Heart right ventricle (tissue), 16 donors: ENCODE results near the gene TUBB4B. TPM values are rescaled to one million over a fixed set of nuclear protein-coding genes. Genes with fewer than 3 reads are reported as not detected.

Source experiments
- ATAC-seq, 8 donors: fragments of 200-7000 bp; cut with Tn5 transposase; one replicate each; pipeline ENCODE4 v1.9.1; 2020; ENCODE audit warnings: mild to moderate bottlenecking in 8 of 8, moderate library complexity in 8 of 8, moderate number of reproducible peaks in 1 of 8
- DNase-seq, 2 donors: peaks; one replicate each; pipeline ENCODE4 v3.0.0-alpha.2; 2020
- H3K27ac ChIP-seq, 10 donors: fragments of 200-600 bp; sonication (generic) in 2 of 10; one replicate each; pipeline versions ENCODE4 v1.5.0 to v1.8.0; 2020 to 2022; ENCODE audit warnings: mild to moderate bottlenecking in 3 of 10
- H3K27me3 ChIP-seq, 7 donors: fragments of 200-600 bp; one replicate each; pipeline ENCODE4 v1.8.0; 2021 to 2022; ENCODE audit warnings: mild to moderate bottlenecking in 2 of 7
- H3K36me3 ChIP-seq, 9 donors: fragments of 200-600 bp; sonication (generic) in 1 of 9; one replicate each; pipeline versions ENCODE4 v1.5.0 to v1.8.0; 2020 to 2022; ENCODE audit warnings: mild to moderate bottlenecking in 2 of 9
- H3K4me1 ChIP-seq, 9 donors: fragments of 200-600 bp; sonication (generic) in 1 of 9; one replicate each; pipeline versions ENCODE4 v1.5.0 to v1.8.0; 2020 to 2022; ENCODE audit warnings: mild to moderate bottlenecking in 4 of 9
- H3K4me3 ChIP-seq, 10 donors: fragments of 200-600 bp; sonication (generic) in 2 of 10; one replicate each; pipeline versions ENCODE4 v1.5.0 to v1.8.0; 2020 to 2022; ENCODE audit warnings: mild to moderate bottlenecking in 7 of 10, moderate library complexity in 2 of 10
- H3K9me3 ChIP-seq, 11 donors: fragments of 200-600 bp in 10 of 11; sonication (generic) in 2 of 11; one replicate each; pipeline versions ENCODE4 v1.5.0 to v1.8.0; 2013 to 2022; ENCODE audit warnings: mild to moderate bottlenecking in 2 of 11, control low read depth in 1 of 11, moderate library complexity in 1 of 11
- CTCF ChIP-seq, 9 donors: fragments of 200-600 bp; sonication (generic) in 2 of 9; IDR thresholded peaks; one replicate each; pipeline versions ENCODE4 v1.5.0 to v1.8.0; 2021 to 2022; ENCODE audit warnings: antibody characterized with exemption in 9 of 9, mild to moderate bottlenecking in 5 of 9, moderate library complexity in 1 of 9
- WGBS, 2 donors: extraction: QIAGEN DNeasy Blood & Tissue Kit; methylation state at CpG; one replicate each; pipeline ENCODE4 v1.1.7; 2013; ENCODE audit warnings: inconsistent platforms in 1 of 2; 5-methylcytosine and 5-hydroxymethylcytosine counted together
- intact Hi-C, 10 donors: fragments of 100-400 bp; cut with DNase I; formaldehyde crosslinking; loops; one replicate each; pipeline versions ENCODE4 v1.11.1 to v1.14.2; 2022
- polyA plus RNA-seq, 2 donors: library from polyadenylated mRNA; stranded (reverse); fragments of 200-250 nt; gene quantifications; one replicate each; pipeline ENCODE4 v1.2.3, GENCODE V29; 2013
- total RNA-seq, 10 donors: library from RNA; stranded (reverse); fragmentation: NEBNext Ultra II Directional in 3 of 10; extraction: Animal tissue kit (Norgen Biotek cat#: 25700) in 3 of 10; gene quantifications; one replicate each; pipeline versions ENCODE4 v1.2.1 to v1.2.4, GENCODE V29; 2021 to 2023
- donor health status: Arrhythmogenic right ventricular cardiomyopathy.
- donor health status: ischemic (EF 13 %, LVEDD 7.1; RV severe dilation, severe dysfunction).
- donor health status: healthy with polysubstance abuse.
- donor health status: DM: no; HTN: yes; CAD: no.
- donor health status: DM: no; HTN: no; CAD: no.
- donor health status: ischemic (EF 25% LVEDD 6.9; RV normal size, moderate dysfunction).
- donor health status: ischemic (EF 25% LVEDD 5.7; RV mildly dilated, moderate dysfunction).
- donor health status: healthy.
- donor health status: DM: yes; HTN: yes; CAD: no.
- donor health status: Ischemic cardiomyopathy.
- donor health status: ischemic (EF 35%, LVEDD 5.7; RV mildly dilated, moderate dysfunction).
- donor health status: nonischemic (EF 11% LVEDD 7.7; RV severe dilation, severe dysfunction).
- donor health status: DM: yes; HTN: yes; CAD: no.
- donor health status: PGD.
- donor health status: ischemic (EF 29% LVEDD 5.4; RV normal size, mild dysfunction).
- donor health status: nonischemic (EF 23%, LVEDD 6.1; RV moderate dilation, normal function).

TUBB4B gene
- total and polyA plus RNA-seq, 12 donors: 211 to 992 (median 355) TPM

- peaks cover 27 to 81% (median 53%) of the 10 kb centered on the region in 9 donors for H3K4me1 ChIP-seq
- intact Hi-C loops: loop anchor here in 1 of 10 donors (5.0 kb wide), 1 partner anchor 537 kb away; no protein-coding TSS in a partner anchor
- no peak for ATAC-seq
- H3K27me3 ChIP-seq: no peaks in the 10 kb centered on the region
- 68% methylated on average over 19 to 21 of the region's 21 CpGs for WGBS, 2 donors
- peaks cover 0 to 20% (median 10%) of the 10 kb centered on the region in 9 donors for H3K36me3 ChIP-seq
- H3K27ac ChIP-seq: peak overlapping the region in 3 of 10 donors; percentile 3 to 69 (median 51)
- no peak for TF ChIP-seq CTCF (IDR thresholded peaks at IDR 0.05)
- DNase-seq: no peak
- no peak overlapping the region for H3K4me3 ChIP-seq
- no peaks in the 10 kb centered on the region for H3K9me3 ChIP-seq
Observed at GRCh38 chr9:137195525-137196220, 45.4 kb upstream of the TUBB4B start.

GRCh38 chr9:137198051-137198901 is 42.8 kb upstream of the TUBB4B start:
- 71 to 75% methylated on average over 19 of the region's 19 CpGs for WGBS, 2 donors
- DNase-seq: no peak
- no peaks in the 10 kb centered on the region for H3K9me3 ChIP-seq
- H3K4me3 ChIP-seq: peak overlapping the region in 7 of 10 donors; percentile 44 to 84 (median 71)
- peak overlapping the region in 4 of 10 donors; percentile 1 to 69 (median 23) for H3K27ac ChIP-seq
- H3K27me3 ChIP-seq: no peaks in the 10 kb centered on the region
- TF ChIP-seq CTCF (IDR thresholded peaks at IDR 0.05): no peak
- peaks cover 42 to 90% (median 66%) of the 10 kb centered on the region in 9 donors for H3K4me1 ChIP-seq
- ATAC-seq: no peak
- H3K36me3 ChIP-seq: no peaks in the 10 kb centered on the region
- intact Hi-C loops: loop anchor here in 1 of 10 donors (5.0 kb wide), 1 partner anchor 534 kb away; no protein-coding TSS in a partner anchor

GRCh38 chr9:137198902-137199283 is 42.2 kb upstream of the TUBB4B start:
- no peak for ATAC-seq
- H3K9me3 ChIP-seq: no peaks in the 10 kb centered on the region
- H3K27me3 ChIP-seq: no peaks in the 10 kb centered on the region
- peak overlapping the region in 7 of 10 donors; percentile 1 to 69 (median 44) for H3K27ac ChIP-seq
- DNase-seq: no peak
- H3K4me1 ChIP-seq: peaks cover 46 to 90% (median 72%) of the 10 kb centered on the region in 9 donors
- H3K4me3 ChIP-seq: peak overlapping the region in 9 of 10 donors; percentile 44 to 84 (median 71)
- no peaks in the 10 kb centered on the region for H3K36me3 ChIP-seq
- intact Hi-C loops: loop anchor here in 1 of 10 donors (5.0 kb wide), 1 partner anchor 533 kb away; no protein-coding TSS in a partner anchor
- WGBS, 2 donors: 57 to 59% methylated on average over 11 of the region's 11 CpGs
- no peak for TF ChIP-seq CTCF (IDR thresholded peaks at IDR 0.05)
